Measurements from ENCODE around the gene ZNF512. TPM values are rescaled to one million over a fixed set of nuclear protein-coding genes. Genes with fewer than 3 reads are reported as not detected.
"Not testable (repeated sequence)": the region's sequence is repeated elsewhere in the genome, so short reads cannot be mapped to it uniquely, and the experiment has no call there.

ZNF512 gene
- total and polyA plus RNA-seq, 9 of the 15 experiments (the other 6 are each of a cell fraction or from before 2014, with no cell fraction given), result 24.7 to 101 (median 65.9) TPM

GRCh38 chr2:27626921-27627320 is 44.1 kb downstream of the ZNF512 start:
- Histone ChIP-seq H3K79me2 (ENCODE audit: control insufficient read depth, insufficient read depth, low read length) (peaks cover 19% of the 10 kb centered on the region), H3K36me3 (ENCODE audit: control insufficient read depth, insufficient read depth, low read length) (peaks cover 54% of the 10 kb centered on the region), H3K4me1 (replicated peaks in 1 of 2; ENCODE audit: control insufficient read depth in 2 of 2, insufficient read depth in 2 of 2, low read length in 2 of 2) (peaks cover 0 to 11% of the 10 kb centered on the region in 2 experiments; a peak in 4 of 5 replicates), H3K27ac (ENCODE audit: extremely low read depth, low read depth, low read length) (peak overlapping the region; percentile 37; the same call in 1 of the 3 replicates)
- H4K20me1 ChIP-seq (replicated peaks; ENCODE audit: control insufficient read depth, insufficient read depth, low read length); CTCF ChIA-PET (ENCODE audit: low intra/inter-chr PET ratio); H3K27me3 ChIP-seq (ENCODE audit: control insufficient read depth in 2 of 2, insufficient read depth in 2 of 2, low read length in 2 of 2); H2AFZ ChIP-seq (ENCODE audit: low read depth, low read length); H3K9ac ChIP-seq (ENCODE audit: insufficient read depth in 1 of 2, low read depth in 2 of 2, low read length in 2 of 2); in situ Hi-C loops (cut with MboI); BruUV-seq (replicated peaks); H3K9me3 ChIP-seq (replicated peaks; ENCODE audit: control insufficient read depth, insufficient read depth, low read depth, low read length); H3K4me2 ChIP-seq (ENCODE audit: insufficient read depth, low read length); H3K4me3 ChIP-seq; H3K9me1 ChIP-seq (ENCODE audit: control insufficient read depth, insufficient read depth, low read length): not testable (repeated sequence)
- peak; percentile 49 for FAIRE-seq
- WGBS (ENCODE audit: insufficient coverage, low coverage, missing lambda C conversion rate), result 25% methylated on average over 3 of the region's 3 CpGs
- DNase-seq (ENCODE audit: extremely low read depth in 1 of 4, low spot score in 3 of 4), result peak in 1 of 4 experiments; percentile 33
- ATAC-seq, result peak; percentile 16; the same call in 2 of the 3 replicates
- intact Hi-C loops (cut with micrococcal nuclease), result loop anchor here (10.0 kb wide), 1 partner anchor 142 kb away; the partner anchor contains the start of gene IFT172
- POLR2A ChIA-PET, result interaction anchor here (0.9 to 2.5 kb wide), 3 partner anchors 19 to 218 kb away, joined by 3 to 5 read pairs (median 4); partner anchors contain the start of gene PPM1G
- TF ChIP-seq CTBP1 (IDR thresholded peaks at IDR 0.05; ENCODE audit: borderline replicate concordance) (0 out of 2 replicates have a peak, but pooled peaks have one; percentile 20), SPI1 (IDR thresholded peaks at IDR 0.05; ENCODE audit: borderline replicate concordance, low read depth, low read length) (0 out of 2 replicates have a peak, but pooled peaks have one; percentile 35), KDM1A (IDR thresholded peaks at IDR 0.05) (0 out of 4 replicates have a peak, but pooled peaks of 1 of the 2 experiments have one; percentile 27)

Data from K562 (cell line).